Measurements from ENCODE around the gene VAT1L.

DNA sequence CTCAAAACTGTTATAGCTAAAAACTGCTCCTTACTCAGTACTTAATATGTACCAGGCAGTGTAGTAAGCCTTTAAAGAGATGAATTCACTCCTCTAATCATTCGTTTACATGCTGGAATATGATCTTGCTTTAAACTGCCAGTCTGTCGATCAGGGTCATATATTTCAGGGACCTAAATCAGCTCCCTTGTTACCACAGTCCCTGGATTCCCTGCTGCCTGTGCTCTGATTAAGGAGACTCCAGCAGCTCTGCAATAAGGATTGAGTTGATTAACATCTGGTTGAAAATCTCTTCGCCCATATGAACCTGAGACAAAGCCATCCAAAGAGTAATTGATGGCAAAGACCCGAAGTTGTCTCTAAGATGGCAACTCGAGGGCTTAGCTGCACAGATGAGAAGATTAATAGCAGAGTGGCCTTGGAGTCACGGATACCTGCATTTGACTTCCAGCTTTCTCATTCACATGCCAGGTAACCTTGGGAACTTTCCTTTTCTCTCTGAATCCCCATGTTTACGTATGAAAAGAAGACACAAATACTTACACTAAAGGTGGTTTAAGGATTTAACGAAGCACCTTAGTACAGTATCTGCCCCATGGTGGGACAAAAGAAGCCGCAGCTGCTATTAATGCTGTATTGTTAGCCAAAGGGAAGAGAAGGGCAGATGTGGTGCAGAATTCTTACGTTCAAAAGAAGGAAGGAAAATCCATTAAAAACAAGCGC is 68.2 kb downstream of the VAT1L start:
- TF ChIP-seq, protein P1, sequence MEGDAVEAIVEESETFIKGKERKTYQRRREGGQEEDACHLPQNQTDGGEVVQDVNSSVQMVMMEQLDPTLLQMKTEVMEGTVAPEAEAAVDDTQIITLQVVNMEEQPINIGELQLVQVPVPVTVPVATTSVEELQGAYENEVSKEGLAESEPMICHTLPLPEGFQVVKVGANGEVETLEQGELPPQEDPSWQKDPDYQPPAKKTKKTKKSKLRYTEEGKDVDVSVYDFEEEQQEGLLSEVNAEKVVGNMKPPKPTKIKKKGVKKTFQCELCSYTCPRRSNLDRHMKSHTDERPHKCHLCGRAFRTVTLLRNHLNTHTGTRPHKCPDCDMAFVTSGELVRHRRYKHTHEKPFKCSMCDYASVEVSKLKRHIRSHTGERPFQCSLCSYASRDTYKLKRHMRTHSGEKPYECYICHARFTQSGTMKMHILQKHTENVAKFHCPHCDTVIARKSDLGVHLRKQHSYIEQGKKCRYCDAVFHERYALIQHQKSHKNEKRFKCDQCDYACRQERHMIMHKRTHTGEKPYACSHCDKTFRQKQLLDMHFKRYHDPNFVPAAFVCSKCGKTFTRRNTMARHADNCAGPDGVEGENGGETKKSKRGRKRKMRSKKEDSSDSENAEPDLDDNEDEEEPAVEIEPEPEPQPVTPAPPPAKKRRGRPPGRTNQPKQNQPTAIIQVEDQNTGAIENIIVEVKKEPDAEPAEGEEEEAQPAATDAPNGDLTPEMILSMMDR (IDR thresholded peaks at IDR 0.05), result no peak
- no peak for TF ChIP-seq POLR2A (IDR thresholded peaks at IDR 0.05)

Data from right lobe of liver (tissue), 4 donors.